Astrocyte of the hippocampus (primary cell): Measurements from ENCODE around the gene FAM110D.

Source experiments
- DNase-seq: peaks from one replicate; pipeline ENCODE4 v3.0.0; 2011; ENCODE audit warnings: low read depth, low spot score

The FAM110D gene

DNA sequence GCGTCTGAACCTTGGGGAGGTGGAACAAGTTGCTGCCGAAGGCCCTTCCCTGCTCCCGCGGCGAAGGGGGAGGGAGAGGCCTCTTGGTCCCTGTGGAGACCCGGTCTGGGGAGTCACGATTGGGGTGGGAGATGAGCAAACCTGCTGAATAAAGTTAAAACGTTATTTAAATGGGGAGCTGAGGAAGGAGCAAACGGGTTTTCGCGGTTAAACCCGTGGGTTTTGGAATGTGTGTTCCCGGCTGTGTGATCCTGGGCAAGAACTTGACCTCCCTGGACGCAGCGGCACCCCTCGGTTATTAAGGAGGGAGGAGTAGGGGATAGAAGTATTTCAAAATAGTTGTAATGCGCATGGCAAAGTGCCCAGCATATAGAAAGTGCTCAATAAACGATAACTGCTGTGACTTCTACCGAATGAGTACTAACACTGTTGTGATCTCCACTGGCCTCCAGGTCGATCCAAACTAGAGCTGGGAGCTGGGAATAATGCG, 3.4 kb downstream of the FAM110D start:
- no peak for DNase-seq

- DNase-seq: no peak
Observed at GRCh38 chr1:26163684-26164035, 4.8 kb downstream of the FAM110D start.

DNA sequence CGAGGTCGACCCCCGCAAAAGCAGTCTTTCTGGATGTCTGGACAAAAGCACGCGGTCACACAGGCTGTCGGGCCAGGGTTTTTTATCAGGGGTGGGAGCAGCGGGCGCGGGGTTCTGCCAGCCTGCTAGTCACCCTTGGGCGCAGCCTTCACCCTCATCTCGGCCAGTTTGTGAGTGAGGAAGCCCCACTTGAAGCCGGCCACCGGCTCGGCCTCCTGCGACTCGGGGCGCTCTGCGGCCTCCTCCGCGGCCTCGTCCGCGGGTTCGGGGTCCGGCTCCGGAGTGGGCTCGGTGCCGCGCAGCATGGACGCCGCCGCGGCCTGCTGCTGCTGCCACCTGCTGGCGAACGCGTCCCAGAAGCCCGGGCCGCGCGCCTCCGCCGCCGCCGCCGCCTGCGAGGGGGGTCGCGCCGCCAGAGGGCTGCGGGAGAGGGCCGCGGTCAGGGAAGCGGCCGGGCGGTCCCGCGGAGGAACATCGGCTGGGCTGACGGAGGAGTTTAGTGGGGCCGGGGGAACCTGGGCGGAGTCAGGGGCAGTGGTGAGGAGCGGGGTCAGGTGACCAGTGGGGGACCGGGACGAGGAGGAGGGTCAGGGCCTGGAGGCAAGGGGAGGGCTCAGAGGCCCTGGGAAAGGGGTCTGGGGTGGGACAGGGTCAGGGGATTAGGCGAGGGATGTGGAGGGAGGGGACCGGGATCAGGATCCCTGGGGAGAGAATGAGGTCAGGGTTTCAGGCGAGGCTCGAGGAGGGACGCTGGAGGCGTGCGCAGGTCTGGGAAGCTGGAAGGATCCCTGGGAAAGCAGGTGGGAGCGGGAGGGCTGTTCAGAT, 5.4 kb downstream of the FAM110D start:
- DNase-seq: peak; percentile 70

GRCh38 chr1:26164861-26165842, 6.3 kb downstream of the FAM110D start:
- DNase-seq: no peak

DNA sequence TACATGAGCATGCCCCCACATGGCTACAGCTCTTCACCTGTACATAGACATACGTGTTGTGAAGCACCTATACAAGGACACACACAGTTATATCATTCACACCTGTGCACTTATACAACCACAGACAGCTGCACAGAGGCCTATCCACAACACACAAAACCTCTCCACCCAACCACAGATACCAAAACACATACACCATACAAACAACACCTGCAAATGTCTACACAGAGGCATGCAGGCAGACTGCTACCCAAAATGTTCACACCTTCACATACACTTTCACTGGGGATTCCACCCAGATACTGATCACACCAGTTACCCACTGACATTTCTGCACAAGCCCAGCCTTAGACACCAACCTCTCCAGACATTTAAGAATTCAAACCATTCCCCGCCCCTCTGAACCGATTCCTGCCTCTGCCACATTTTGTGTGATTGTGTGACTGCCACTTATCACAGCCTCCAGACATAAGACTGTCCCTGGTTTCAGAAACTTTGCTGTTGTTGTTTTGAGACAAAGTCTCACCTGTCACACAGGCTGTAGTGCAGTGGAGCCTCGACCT, 7.9 kb downstream of the FAM110D start:
- DNase-seq: no peak

- DNase-seq: no peak
Observed at GRCh38 chr1:26168410-26169197, 9.7 kb downstream of the FAM110D start, which contains the start of gene C1orf232. Gene C1orf232, minus strand, starts transcription at chr1:26168963. Its CDS starts 464 bp downstream, at chr1:26168499.

- DNase-seq: no peak
Observed at GRCh38 chr1:26169198-26169554, 10.3 kb downstream of the FAM110D start.

GRCh38 chr1:26169669-26170471, 11.0 kb downstream of the FAM110D start, which contains the start of gene ZNF593:
Gene ZNF593, plus strand, starts transcription at chr1:26169908. Its CDS starts 76 bp downstream, at chr1:26169984.
- DNase-seq: peak; percentile 96

DNA sequence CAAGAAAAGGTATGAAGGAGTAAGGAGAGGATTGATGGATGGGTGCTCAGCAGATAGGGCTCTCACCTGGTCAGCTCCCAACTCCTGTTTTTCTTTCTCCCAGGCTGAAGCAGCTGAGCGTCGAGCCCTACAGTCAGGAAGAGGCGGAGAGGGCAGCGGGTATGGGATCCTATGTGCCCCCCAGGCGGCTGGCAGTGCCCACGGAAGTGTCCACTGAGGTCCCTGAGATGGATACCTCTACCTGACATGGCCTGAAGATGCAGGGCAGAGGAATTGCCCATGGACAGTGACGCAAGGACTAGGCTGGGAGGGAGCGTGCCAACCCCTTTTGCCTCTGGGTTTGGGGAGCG, 11.6 kb downstream of the FAM110D start:
- DNase-seq: no peak

- no peak for DNase-seq
Observed at GRCh38 chr1:26171084-26172072, 12.5 kb downstream of the FAM110D start, which contains the start of gene ZNF593OS. Gene ZNF593OS, minus strand, starts transcription at chr1:26171832. Its CDS starts 171 bp downstream, at chr1:26171661.

DNA sequence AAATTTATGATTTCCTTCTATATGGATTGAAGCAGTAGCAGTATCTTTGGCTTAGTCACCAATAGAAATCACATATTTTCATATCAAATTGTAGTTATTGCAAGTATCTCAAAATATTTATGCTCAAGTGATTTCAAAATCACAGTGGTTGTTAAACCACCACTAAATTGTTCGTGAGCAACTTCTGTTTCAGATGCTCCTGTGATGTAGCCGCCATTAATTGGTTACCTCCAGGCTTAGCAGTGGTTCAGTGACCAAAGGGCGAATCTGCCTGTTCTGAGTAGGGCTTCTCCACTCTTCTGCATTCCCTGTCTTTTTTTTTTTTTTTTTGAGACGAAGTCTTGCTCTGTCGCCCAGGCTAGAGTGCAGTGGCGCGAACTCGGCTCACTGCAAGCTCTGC, 16.5 kb downstream of the FAM110D start:
- DNase-seq: no peak

- DNase-seq: no peak
Observed at GRCh38 chr1:26177182-26177684, 18.4 kb downstream of the FAM110D start, which contains the start of gene CNKSR1. Gene CNKSR1, plus strand, starts transcription at chr1:26177491. Its CDS starts 57 bp downstream, at chr1:26177548.

- DNase-seq: no peak
Observed at GRCh38 chr1:26180010-26180506, 21.2 kb downstream of the FAM110D start.

- DNase-seq: peak; percentile 43
Observed at GRCh38 chr1:26181586-26182382, 22.9 kb downstream of the FAM110D start.

DNA sequence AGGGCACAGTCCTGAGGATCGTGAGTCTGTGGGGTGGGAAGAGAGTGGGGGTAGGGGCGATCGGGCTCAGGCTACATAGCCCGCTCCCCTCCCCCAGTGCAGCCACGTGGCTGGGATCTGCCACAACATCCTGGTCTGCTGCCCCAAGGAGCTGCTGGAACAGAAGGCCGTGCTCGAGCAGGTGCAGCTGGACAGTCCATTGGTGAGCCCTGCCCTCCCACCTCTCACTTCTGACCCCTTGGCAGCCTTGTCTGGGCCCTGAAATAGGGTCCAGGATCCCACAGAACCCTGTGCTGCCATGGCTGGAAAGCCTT, 23.5 kb downstream of the FAM110D start:
- DNase-seq: no peak

- DNase-seq: no peak
Observed at GRCh38 chr1:26184086-26184485, 25.2 kb downstream of the FAM110D start.

- no peak for DNase-seq
Observed at GRCh38 chr1:26184883-26185282, 26.0 kb downstream of the FAM110D start.

DNA sequence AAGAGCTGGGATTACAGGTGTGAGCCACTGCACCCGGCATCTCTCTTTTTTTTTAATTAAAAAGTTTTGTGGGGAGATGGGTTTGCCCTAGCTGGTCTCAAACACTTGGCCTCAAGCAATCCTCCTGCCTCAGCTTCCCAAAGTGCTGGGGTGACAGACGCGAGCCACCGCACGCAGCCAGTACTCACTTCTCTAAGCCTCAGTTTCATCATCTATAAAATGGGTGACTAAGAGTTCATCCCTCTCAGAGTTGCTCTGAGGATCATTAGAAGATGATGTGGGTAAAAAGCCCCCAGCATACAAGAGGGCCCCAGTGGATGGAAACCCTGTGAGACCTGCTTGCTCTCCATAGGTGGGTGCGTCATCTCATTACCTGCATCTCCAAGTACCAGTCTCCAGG, 29.0 kb downstream of the FAM110D start:
- no peak for DNase-seq
